Mononuclear cell (primary cell): Measurements from ENCODE around the gene OR6S1. TPM values are rescaled to one million over a fixed set of nuclear protein-coding genes. Genes with fewer than 3 reads are reported as not detected.

Source experiments
- H3K27me3 ChIP-seq: 2 replicates; pipeline ENCODE4 v1.6.0; 2011; ENCODE audit warnings: low read length, control low read depth; ENCODE audit not compliant: insufficient read depth
- H3K4me1 ChIP-seq: 2 replicates; pipeline ENCODE4 v1.5.1; 2011; ENCODE audit warnings: mild to moderate bottlenecking, low read length, control low read depth; ENCODE audit not compliant: insufficient read depth
- H3K4me3 ChIP-seq: 2 replicates; pipeline ENCODE4 v1.5.1; 2011; ENCODE audit warnings: mild to moderate bottlenecking, low read length, moderate library complexity
- H3K9me3 ChIP-seq: 2 replicates; pipeline ENCODE4 v1.5.1; 2011; ENCODE audit warnings: low read depth, mild to moderate bottlenecking, control low read depth, low read length
- total RNA-seq: library from RNA; depleted of rRNA; stranded (reverse); fragments of >200 nt; gene quantifications from one replicate; pipeline ENCODE4 v1.2.3, GENCODE V29; 2012

OR6S1 gene
- total RNA-seq, result not detected

- peaks cover 37% of the 10 kb centered on the region for H3K27me3 ChIP-seq
- no peaks in the 10 kb centered on the region for H3K4me1 ChIP-seq
- H3K9me3 ChIP-seq, result no peaks in the 10 kb centered on the region
- H3K4me3 ChIP-seq, result no peak within 1 kb of the TSS
Observed at GRCh38 chr14:20641591-20641990, at the start of gene OR6S1. OR6S1 (minus strand) TSS chr14:20641691; CDS start chr14:20641691, 0 bp downstream.

- Histone ChIP-seq H3K9me3 (no peaks in the 10 kb centered on the region), H3K27me3 (no peaks in the 10 kb centered on the region), H3K4me1 (peaks cover 7% of the 10 kb centered on the region), H3K4me3 (no peak overlapping the region)
Observed at GRCh38 chr14:20690848-20691640, 49.6 kb upstream of the OR6S1 start.

GRCh38 chr14:20688167-20688839 lies 46.8 kb upstream of the OR6S1 start, which contains the start of gene ANG:
ANG (plus strand) TSS chr14:20688764; CDS start chr14:20693565, 4,801 bp downstream.
- H3K4me1 ChIP-seq, result peaks cover 27% of the 10 kb centered on the region
- H3K9me3 ChIP-seq, result no peaks in the 10 kb centered on the region
- no peaks in the 10 kb centered on the region for H3K27me3 ChIP-seq
- H3K4me3 ChIP-seq, result no peak within 1 kb of the TSS

GRCh38 chr14:20687362-20688166 lies 46.1 kb upstream of the OR6S1 start:
- no peaks in the 10 kb centered on the region for H3K9me3 ChIP-seq
- H3K4me3 ChIP-seq, result no peak overlapping the region
- H3K27me3 ChIP-seq, result no peaks in the 10 kb centered on the region
- peaks cover 31% of the 10 kb centered on the region for H3K4me1 ChIP-seq

GRCh38 chr14:20686386-20687143 lies 45.1 kb upstream of the OR6S1 start:
- no peak overlapping the region for H3K4me3 ChIP-seq
- no peaks in the 10 kb centered on the region for H3K27me3 ChIP-seq
- no peaks in the 10 kb centered on the region for H3K9me3 ChIP-seq
- H3K4me1 ChIP-seq, result peaks cover 39% of the 10 kb centered on the region

GRCh38 chr14:20684662-20685456 lies 43.4 kb upstream of the OR6S1 start:
- Histone ChIP-seq H3K27me3 (no peaks in the 10 kb centered on the region), H3K4me3 (peak overlapping the region; percentile 93), H3K9me3 (no peaks in the 10 kb centered on the region), H3K4me1 (peaks cover 56% of the 10 kb centered on the region)

GRCh38 chr14:20683891-20684661 lies 42.6 kb upstream of the OR6S1 start, which contains the start of gene RNASE4:
RNASE4 (plus strand) TSS chr14:20684560; CDS start chr14:20699372, 14,812 bp downstream.
- peaks cover 61% of the 10 kb centered on the region for H3K4me1 ChIP-seq
- H3K27me3 ChIP-seq, result no peaks in the 10 kb centered on the region
- H3K4me3 ChIP-seq, result peak within 1 kb of the TSS; percentile 93
- no peaks in the 10 kb centered on the region for H3K9me3 ChIP-seq

- peak overlapping the region; percentile 93 for H3K4me3 ChIP-seq
- H3K27me3 ChIP-seq, result no peaks in the 10 kb centered on the region
- peaks cover 61% of the 10 kb centered on the region for H3K4me1 ChIP-seq
Observed at GRCh38 chr14:20683125-20683890, 41.8 kb upstream of the OR6S1 start.

GRCh38 chr14:20682435-20683124 lies 41.1 kb upstream of the OR6S1 start:
- Histone ChIP-seq H3K9me3 (no peaks in the 10 kb centered on the region), H3K4me1 (peaks cover 61% of the 10 kb centered on the region), H3K4me3 (peak overlapping the region; percentile 93), H3K27me3 (no peaks in the 10 kb centered on the region)

More at GRCh38 chr14:20683125-20683890, 41.8 kb upstream of the OR6S1 start:
- no peaks in the 10 kb centered on the region for H3K9me3 ChIP-seq

- Histone ChIP-seq H3K27me3 (no peaks in the 10 kb centered on the region), H3K9me3 (no peaks in the 10 kb centered on the region), H3K4me3 (peak overlapping the region; percentile 93), H3K4me1 (peaks cover 61% of the 10 kb centered on the region)
Observed at GRCh38 chr14:20682127-20682434, 40.6 kb upstream of the OR6S1 start.

GRCh38 chr14:20681348-20682126 lies 40.0 kb upstream of the OR6S1 start:
- H3K4me3 ChIP-seq, result peak overlapping the region; percentile 93
- H3K27me3 ChIP-seq, result no peaks in the 10 kb centered on the region
- H3K4me1 ChIP-seq, result peaks cover 59% of the 10 kb centered on the region
- H3K9me3 ChIP-seq, result no peaks in the 10 kb centered on the region
